Measurements from ENCODE around the gene HMCN1. TPM values are rescaled to one million over a fixed set of nuclear protein-coding genes. Genes with fewer than 3 reads are reported as not detected.

HMCN1 gene
- total RNA-seq, 1 donor from 2014 or later = 28.0 TPM

DNA sequence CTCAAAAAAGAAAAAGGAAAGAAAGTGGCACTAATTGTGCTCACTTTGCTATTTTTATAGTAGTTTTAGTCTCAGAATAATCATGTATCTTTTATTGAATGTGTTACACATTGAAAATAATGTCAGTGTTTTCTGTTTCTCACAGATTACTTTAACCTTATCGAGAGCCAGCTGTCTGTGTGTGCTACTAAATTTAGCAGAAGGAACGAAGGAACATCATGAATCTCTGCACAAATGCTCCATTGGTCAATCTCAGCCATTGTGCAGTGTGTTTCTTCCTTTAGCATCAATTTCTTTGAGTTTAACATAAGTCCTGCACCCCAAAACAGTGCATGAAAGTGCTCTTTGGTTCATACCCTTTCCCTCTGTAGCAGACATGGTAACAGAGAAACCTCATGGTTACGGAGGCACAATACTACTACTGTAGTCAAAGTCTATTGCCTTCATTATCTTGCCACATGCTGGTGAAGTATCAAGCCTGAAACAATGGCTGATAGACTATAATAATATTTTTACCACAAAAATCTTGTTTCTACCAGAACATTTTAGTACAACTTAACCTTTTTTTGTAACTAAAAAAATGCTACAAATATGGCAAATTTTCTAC is 310.0 kb downstream of the HMCN1 start:
- Histone ChIP-seq H3K4me1 (no peaks in the 10 kb centered on the region), H3K36me3 (no peaks in the 10 kb centered on the region), H3K27me3 (ENCODE audit: low read depth) (no peaks in the 10 kb centered on the region), H3K4me3 (no peak overlapping the region), H3K9me3 (no peaks in the 10 kb centered on the region), H3K27ac (no peak overlapping the region)
- no peak for ATAC-seq
- intact Hi-C loops (cut with DNase I) = no loop called here
- TF ChIP-seq, protein P1, sequence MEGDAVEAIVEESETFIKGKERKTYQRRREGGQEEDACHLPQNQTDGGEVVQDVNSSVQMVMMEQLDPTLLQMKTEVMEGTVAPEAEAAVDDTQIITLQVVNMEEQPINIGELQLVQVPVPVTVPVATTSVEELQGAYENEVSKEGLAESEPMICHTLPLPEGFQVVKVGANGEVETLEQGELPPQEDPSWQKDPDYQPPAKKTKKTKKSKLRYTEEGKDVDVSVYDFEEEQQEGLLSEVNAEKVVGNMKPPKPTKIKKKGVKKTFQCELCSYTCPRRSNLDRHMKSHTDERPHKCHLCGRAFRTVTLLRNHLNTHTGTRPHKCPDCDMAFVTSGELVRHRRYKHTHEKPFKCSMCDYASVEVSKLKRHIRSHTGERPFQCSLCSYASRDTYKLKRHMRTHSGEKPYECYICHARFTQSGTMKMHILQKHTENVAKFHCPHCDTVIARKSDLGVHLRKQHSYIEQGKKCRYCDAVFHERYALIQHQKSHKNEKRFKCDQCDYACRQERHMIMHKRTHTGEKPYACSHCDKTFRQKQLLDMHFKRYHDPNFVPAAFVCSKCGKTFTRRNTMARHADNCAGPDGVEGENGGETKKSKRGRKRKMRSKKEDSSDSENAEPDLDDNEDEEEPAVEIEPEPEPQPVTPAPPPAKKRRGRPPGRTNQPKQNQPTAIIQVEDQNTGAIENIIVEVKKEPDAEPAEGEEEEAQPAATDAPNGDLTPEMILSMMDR (IDR thresholded peaks at IDR 0.05) = no peak
- DNase-seq = no peak

DNA sequence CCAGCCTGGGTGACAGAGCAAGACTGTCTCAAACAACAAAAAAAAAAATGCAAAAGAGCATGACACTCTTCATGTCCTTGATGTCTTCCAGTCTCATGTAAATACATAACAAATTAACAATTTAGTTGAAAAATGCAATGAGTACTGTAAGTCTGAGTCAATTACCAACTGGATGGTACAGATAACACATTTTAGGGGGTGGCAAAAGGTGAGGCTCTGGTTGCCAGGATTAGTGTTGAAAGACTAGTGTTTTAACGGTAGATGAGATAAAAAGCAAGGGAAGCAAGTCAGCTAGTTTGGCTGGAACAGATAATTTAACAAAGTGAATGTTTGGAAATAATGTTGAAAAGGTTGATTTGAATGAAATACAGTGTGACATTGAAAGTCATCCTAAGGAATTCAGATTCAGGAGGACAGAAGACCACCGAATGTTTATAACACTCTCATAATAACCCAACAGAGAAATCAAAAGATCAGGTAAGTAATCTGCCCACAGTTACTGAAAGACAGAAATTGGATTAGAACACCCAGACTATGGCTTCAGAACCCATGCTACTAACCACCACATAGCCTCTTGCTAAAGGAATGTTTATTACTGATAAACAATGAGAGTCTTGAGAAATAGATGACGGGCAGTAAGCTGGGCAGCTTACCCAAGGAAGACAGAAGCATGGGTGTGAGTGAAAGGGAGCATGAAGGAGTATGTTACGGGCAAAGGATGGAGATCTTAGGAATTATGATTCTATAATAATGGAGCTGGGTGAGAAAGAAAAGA is 312.4 kb downstream of the HMCN1 start:
- no peak for ATAC-seq
- Histone ChIP-seq H3K4me1 (no peaks in the 10 kb centered on the region), H3K27ac (no peak overlapping the region), H3K4me3 (no peak overlapping the region), H3K9me3 (no peaks in the 10 kb centered on the region), H3K27me3 (ENCODE audit: low read depth) (no peaks in the 10 kb centered on the region), H3K36me3 (no peaks in the 10 kb centered on the region)
- TF ChIP-seq, protein P1 (IDR thresholded peaks at IDR 0.05) = no peak
- no peak for DNase-seq
- intact Hi-C loops (cut with DNase I) = no loop called here

DNA sequence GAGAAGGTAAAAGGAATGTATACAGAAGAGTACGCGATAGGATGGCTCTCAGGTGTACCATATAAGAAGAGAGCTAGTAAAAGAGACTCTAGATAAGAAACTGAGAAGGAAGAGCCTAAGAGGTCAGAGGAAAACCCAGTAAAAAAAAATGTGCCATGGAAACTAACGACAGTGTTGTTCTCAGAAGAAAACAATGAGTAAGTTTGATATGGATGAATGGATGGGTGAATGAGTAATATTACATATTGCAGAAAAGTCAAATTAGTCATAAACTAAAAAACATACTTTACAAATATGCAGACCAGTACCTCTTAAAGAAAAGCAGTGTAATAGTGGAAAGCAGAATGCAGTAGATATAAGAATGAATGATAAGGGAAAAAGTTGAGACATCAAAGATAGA is 316.2 kb downstream of the HMCN1 start:
- intact Hi-C loops (cut with DNase I) = no loop called here
- no peak for ATAC-seq
- TF ChIP-seq, protein P1 (IDR thresholded peaks at IDR 0.05) = no peak
- H3K4me3 ChIP-seq = no peak overlapping the region
- H3K9me3 ChIP-seq = no peaks in the 10 kb centered on the region
- no peaks in the 10 kb centered on the region for H3K36me3 ChIP-seq
- H3K27me3 ChIP-seq (ENCODE audit: low read depth) = no peaks in the 10 kb centered on the region
- H3K4me1 ChIP-seq = no peaks in the 10 kb centered on the region
- no peak for DNase-seq
- no peak overlapping the region for H3K27ac ChIP-seq

DNA sequence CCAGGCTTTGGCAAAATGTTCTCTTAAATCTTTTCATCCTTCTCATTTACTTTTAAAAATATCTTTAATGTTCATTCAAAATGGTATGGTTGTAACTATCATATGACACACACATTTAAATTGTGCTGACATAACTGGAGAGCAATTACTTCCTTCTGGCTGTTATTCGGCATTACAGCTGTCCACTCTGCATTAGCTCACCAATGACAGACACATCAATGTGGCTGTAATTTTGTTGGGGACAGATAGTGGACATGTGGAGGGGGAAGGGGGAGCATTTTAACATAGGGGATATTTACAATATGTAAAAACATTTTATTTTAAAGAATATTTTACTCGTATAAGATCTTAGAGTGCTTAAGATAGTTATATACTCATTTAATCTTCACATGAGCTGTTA is 319.8 kb downstream of the HMCN1 start:
- Histone ChIP-seq H3K4me1 (peaks cover 7% of the 10 kb centered on the region), H3K27ac (no peak overlapping the region), H3K27me3 (ENCODE audit: low read depth) (no peaks in the 10 kb centered on the region), H3K36me3 (no peaks in the 10 kb centered on the region), H3K4me3 (no peak overlapping the region), H3K9me3 (no peaks in the 10 kb centered on the region)
- intact Hi-C loops (cut with DNase I) = no loop called here
- TF ChIP-seq, protein P1 (IDR thresholded peaks at IDR 0.05) = no peak
- no peak for DNase-seq
- ATAC-seq = no peak

DNA sequence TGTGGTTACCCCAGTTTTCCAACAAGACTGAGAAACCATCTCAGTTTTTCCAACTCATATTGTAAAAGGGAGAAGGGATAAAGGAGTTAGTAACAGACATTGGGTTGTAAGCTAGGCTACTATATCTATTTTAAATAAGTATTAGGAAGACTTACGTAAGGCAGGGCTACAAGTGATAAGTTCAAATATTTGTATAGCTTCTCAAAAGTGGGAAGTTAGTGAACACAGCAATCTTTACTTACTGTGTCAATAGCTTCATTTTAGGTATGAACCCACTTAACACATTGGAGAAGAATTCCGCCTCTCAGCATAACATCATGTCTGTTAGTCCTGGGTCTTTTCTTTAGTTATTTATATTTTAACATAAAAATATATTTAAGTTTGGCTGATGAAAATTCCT is 320.7 kb downstream of the HMCN1 start:
- ATAC-seq (peak in 1 of 2 donors; percentile 68), DNase-seq (no peak)
- H3K36me3 ChIP-seq = no peaks in the 10 kb centered on the region
- no peaks in the 10 kb centered on the region for H3K9me3 ChIP-seq
- H3K4me1 ChIP-seq = peaks cover 9% of the 10 kb centered on the region
- no peaks in the 10 kb centered on the region for H3K27me3 ChIP-seq (ENCODE audit: low read depth)
- H3K27ac ChIP-seq = no peak overlapping the region
- H3K4me3 ChIP-seq = no peak overlapping the region
- intact Hi-C loops (cut with DNase I) = no loop called here
- TF ChIP-seq, protein P1 (IDR thresholded peaks at IDR 0.05) = no peak
